KOPT-K1 (cell line): ENCODE measurements around the gene PDCD1.
"Not testable (repeated sequence)": the region's sequence is repeated elsewhere in the genome, so short reads cannot be mapped to it uniquely, and the experiment has no call there.

Experiments used
- H3K27ac ChIP-seq: fragments of 200-600 bp; sonication (generic); 2 replicates; pipeline ENCODE4 v1.5.1; 2016; ENCODE audit warnings: antibody characterized with exemption, mild to moderate bottlenecking, low read depth, low read length; ENCODE audit not compliant: poor library complexity, severe bottlenecking
- H3K36me3 ChIP-seq: fragments of 200-600 bp; sonication (generic); 2 replicates; pipeline ENCODE4 v1.5.1; 2017; ENCODE audit warnings: antibody characterized with exemption, mild to moderate bottlenecking, low read length, moderate library complexity; ENCODE audit not compliant: insufficient read depth
- H3K9me3 ChIP-seq: fragments of 200-600 bp; sonication (generic); 2 replicates; pipeline ENCODE4 v1.5.1; 2017; ENCODE audit warnings: antibody characterized with exemption, low read length, mild to moderate bottlenecking; ENCODE audit not compliant: insufficient read depth, poor library complexity, severe bottlenecking

The PDCD1 gene

DNA sequence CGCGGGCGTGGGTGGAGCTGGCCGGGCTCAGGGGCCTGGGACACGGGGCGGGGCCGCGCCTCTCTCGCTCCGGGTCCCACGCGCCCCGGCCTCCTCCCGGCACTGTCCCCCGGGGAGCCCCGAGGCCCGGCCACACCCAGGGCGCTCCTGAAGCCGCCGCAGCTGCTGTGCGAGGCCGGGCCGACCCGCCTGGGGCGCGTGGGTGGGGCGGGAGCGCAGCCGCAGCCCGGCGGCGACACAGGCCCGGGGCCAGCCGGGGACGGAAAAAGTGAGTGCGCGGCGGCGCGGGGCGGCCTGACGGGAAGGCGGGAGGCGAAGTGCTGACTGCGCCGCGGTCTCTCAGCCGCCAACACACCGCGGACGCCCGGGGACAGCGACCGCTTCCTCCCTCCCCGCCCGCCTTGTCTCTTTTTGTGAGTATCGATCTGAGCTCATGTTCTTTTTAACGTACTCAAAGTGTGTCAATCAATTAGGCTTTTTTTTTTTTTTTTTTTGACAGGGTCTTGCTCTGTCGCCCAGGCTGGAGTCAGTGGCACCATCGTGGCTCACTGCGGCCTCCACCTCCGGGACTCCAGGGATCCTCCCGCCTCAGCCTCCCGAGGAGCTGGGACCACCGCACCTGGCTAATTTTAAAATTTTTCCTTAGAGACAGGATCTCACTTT, 14.5 kb downstream of the PDCD1 start:
- H3K36me3 ChIP-seq = no peaks in the 10 kb centered on the region
- H3K27ac ChIP-seq = peak overlapping the region; percentile 34
- H3K9me3 ChIP-seq = no peaks in the 10 kb centered on the region

DNA sequence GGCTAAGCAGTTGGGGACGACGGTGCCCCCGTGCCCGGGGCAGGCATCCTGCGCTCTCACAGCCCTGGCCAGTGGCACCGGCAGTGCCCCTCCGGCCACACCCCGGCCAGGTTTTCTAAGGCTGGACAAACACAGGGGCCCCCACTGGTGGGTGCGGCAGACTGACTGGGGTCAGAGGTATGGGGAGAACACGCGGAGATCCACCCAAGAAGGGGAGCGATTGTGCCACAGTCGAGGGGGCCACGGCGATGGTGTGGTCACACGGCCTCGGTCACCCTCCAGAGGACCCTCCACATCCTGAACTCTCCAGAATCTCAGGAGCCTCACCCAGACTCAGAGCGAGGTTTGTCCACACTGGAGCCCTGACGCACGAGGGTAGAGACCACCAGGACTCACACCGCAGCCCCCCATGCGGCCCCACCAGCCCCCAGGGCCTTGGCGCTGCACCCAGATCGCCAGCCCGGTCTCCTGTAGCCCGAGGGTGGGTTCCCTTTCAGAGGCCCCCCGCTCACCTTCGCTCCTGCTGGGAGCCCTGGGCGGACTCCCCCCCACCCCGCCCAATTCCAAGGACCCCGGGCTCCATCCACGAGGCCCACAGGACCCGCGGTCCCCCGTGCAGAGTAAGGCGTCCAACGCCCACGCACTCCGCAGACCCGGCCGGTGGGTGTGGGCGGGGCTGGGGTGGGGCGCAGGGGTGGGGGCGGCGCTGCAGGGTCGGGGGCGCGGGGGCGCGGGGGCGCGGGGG, 15.2 kb downstream of the PDCD1 start:
- H3K36me3 ChIP-seq = no peaks in the 10 kb centered on the region
- H3K27ac ChIP-seq = no peak overlapping the region
- H3K9me3 ChIP-seq = no peaks in the 10 kb centered on the region

DNA sequence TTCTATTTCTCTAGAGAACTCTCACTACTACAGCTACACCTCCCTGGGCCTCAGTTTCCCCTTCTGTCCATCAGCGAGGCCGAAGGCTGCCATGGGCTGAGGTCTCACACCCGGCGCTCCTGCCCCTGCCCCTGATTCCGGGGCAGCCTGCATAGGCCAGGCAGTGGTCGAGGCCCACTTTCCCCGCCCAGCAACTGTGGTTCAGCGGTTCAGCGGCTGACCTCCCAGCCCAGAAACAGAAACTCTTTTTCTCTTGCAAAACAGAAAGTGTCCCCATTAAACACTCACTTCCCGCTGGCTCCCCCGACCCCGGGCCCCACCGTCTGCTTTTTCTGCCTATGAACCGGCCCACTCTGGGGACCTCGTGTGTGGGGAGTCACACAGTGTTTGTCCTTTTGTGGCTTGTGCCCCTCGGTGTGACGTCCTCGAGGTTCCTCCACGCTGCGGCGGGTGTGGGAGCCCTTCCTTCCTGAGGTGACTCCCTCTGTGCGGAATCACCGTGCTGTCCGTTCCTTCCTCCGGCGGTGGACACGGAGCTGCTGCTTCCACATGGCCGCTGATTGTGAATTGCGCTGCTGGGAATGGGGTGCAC, 16.0 kb downstream of the PDCD1 start:
- Histone ChIP-seq H3K27ac (no peak overlapping the region), H3K9me3 (no peaks in the 10 kb centered on the region), H3K36me3 (no peaks in the 10 kb centered on the region)

DNA sequence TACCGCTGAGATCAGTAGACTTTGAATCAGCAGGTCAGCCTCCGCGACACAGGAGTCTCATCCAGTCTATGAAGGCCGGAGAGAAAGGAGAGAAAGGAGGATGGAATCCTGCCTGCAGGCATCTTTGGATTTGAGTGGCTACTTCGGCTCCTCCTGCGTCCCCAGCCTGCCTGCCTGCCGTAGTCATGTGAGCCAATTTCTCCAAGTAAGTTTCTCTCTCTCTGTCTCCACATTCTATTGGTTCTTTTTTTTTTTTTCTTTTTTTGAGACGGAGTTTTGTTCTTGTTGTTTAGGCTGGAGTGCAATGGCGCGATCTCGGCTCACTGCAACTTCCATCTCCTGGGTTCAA, 16.7 kb downstream of the PDCD1 start:
- no peaks in the 10 kb centered on the region for H3K36me3 ChIP-seq
- no peaks in the 10 kb centered on the region for H3K9me3 ChIP-seq
- H3K27ac ChIP-seq = no peak overlapping the region

DNA sequence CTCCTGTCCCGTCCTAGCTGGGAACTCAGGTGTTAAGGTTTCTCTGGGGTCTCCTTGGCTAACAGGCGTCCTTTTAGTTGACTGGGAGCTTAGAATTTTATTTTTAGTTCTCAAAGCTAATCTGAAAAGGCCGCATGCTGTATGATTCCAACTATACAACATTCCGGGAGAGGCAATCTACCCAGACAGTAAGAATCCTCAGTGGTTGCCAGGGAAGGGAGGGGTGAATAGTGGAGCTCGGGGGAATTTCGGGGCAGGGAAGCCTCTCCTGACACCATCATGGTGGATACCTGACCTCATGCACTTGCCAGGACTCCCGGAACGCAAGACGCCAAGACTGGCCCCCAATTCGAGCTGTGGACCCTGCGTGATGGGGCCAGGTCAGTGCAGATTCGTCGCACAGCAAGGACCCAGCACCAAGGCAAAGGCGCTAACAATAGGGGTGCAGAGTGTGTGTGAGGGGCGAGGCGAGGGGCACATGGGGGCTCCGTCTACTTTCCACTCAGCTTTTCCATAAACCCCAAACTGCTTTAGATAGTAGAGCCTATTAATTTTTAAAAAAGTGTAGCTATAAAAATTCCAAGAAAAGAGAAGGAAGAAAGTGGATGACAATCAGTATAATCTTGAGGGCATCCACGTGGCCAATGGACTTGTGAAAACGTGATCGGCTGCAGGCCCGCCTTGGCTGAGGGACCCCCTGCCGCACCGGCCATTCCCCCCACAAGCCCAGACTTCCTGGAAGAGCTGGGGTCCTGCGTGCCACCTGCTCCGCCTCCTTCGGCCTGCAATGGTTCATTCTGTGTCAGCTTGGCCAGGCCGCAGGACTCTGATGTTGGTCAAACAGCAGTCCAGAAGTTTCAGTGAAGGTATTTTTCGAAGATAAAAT, 17.3 kb downstream of the PDCD1 start:
- Histone ChIP-seq H3K9me3 (no peaks in the 10 kb centered on the region), H3K27ac (no peak overlapping the region), H3K36me3 (no peaks in the 10 kb centered on the region)

DNA sequence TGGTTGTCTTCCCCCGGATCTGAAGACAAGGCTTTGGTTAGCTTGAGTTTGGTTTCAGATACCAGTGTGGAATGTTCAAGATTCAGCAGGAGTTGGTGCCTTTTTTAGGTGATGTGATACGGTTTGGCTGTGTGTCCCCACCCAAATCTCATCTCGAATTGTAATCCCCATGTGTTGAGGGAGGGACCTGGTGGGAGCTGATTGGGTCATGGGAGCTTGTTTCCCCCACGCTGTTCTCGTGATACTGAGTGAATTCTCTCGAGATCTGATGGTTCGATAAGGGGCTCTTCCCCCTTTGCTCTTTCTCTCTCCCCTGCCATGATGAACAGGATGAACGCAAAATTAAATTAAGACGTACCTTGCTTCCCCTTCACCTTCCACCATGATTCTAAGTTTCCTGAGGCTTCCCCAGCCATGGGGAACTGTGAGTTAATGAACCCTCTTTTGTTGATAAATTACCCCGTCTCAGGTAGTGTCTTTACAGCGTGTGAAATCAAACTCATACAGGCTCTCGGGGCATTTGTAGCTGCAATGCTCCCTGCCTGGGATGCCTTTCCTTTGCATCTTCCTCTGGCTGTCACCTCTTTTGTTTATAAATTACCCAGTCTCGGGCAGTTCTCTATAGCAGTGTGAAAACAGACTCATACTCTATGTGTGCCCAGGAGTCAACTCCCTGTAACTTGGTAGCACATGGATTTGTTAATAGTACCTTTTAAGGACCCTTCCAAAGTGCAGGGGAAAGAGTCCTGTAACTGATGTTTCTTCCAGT, 21.3 kb downstream of the PDCD1 start:
- no peaks in the 10 kb centered on the region for H3K36me3 ChIP-seq
- H3K27ac ChIP-seq = no peak overlapping the region
- no peaks in the 10 kb centered on the region for H3K9me3 ChIP-seq

DNA sequence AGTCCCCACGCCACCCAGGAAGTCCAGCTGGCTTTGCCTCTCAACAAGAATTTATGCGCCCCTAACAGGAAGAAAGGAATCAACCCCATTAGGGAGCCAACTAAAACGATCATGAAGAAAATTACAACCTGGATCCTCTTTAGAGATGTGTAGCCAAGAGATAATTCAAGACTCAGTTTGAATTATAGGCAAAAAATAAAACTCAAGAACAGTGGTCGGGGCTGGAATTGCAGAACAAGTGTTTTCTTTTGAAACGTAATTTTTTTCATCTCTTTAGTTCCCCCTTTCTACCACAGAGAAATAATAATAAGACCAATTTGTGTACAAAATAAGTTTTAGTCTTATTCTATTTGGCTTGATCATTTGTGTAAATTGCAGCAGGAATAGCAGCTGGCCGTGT, 22.4 kb downstream of the PDCD1 start:
- no peaks in the 10 kb centered on the region for H3K36me3 ChIP-seq
- no peak overlapping the region for H3K27ac ChIP-seq
- H3K9me3 ChIP-seq = no peaks in the 10 kb centered on the region

DNA sequence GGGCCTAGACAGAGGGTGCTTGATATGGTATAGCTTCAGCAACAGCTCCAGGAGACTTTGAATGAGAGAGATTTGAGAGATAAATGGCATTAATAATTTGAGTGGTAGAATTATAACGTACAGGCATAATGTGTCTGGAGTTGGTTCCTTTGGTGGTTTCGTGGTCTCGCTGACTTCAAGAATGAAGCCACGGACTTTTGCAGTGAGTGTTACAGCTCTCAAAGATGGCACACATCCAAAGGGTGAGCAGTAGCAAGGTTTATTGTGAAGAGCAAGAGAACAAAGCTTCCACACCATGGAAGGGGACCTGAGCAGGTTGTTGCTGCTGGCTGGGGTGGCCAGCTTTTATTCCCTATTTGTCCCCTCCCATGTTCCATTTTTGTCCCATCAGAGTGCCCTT, 23.1 kb downstream of the PDCD1 start:
- H3K36me3 ChIP-seq = no peaks in the 10 kb centered on the region
- no peak overlapping the region for H3K27ac ChIP-seq
- no peaks in the 10 kb centered on the region for H3K9me3 ChIP-seq

DNA sequence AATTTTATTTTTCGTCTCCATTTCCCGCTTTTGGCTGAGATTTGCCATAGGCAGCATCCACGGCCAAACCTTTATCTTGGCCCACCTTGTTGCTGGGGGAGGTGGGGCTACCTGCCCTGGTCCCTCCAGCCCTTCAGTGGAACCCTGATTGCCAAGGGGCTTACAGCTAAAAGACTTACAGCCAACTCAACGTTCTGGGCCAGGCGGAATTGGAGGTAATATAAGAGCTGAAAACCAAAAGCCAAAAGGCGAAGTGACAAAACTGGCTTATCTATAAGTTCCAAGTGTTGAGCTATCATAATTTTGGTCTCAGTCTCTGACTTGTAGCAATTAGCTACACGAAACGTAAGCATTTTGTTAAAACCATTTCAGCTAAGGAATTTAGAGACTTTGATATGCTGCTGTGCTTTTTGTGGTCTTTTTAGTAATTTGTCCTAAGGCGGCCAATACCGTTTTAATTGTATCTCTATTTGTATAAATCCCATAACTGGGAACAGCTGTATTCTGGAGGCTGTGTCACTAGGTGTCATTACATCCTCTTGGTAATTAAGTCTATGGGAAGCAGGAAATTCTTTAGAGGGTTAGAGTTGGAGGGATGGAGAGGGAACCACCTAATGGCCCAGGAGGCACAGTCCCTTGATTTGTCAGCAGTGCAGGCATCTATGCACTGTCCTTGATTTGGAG, 24.0 kb downstream of the PDCD1 start:
- Histone ChIP-seq H3K36me3 (no peaks in the 10 kb centered on the region), H3K9me3 (no peaks in the 10 kb centered on the region), H3K27ac (no peak overlapping the region)

DNA sequence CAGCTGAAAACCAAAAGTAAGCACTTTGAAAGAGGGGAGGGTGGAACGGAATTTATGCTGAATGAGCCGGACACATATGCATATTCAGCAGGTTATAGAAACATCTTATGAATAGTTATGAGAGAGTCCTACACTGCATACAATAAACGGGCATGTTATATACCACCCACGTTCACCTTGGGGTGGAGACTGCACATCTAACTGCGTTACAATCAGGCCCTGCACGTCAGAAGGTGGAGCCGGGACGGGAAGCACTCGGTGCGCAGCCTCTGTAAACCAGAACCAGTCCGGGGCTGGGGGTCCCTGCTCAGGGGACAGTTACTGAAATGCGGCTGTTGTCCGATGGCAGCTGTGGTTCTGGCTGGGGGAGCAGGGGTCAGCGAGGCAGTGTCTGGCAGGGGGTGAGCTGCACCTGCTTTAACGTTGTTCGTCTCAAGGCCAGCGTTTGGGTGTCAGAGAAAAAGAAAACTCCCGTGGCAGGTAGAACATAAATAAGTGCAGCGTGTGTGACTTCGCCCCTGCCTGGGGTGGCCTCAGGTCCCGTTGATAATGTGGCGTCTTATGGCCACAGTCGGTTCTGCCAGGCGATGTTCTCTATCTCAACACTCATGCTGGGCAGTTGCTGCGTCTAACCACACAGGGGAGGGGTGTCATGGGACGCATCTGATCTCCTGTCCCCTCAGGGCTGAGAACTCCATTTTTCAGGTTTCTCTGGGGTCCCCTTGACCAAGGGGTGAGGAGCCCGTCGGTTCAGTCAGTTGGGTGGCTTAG, 24.8 kb downstream of the PDCD1 start:
- not testable (repeated sequence) for H3K9me3 ChIP-seq, H3K27ac ChIP-seq, H3K36me3 ChIP-seq

DNA sequence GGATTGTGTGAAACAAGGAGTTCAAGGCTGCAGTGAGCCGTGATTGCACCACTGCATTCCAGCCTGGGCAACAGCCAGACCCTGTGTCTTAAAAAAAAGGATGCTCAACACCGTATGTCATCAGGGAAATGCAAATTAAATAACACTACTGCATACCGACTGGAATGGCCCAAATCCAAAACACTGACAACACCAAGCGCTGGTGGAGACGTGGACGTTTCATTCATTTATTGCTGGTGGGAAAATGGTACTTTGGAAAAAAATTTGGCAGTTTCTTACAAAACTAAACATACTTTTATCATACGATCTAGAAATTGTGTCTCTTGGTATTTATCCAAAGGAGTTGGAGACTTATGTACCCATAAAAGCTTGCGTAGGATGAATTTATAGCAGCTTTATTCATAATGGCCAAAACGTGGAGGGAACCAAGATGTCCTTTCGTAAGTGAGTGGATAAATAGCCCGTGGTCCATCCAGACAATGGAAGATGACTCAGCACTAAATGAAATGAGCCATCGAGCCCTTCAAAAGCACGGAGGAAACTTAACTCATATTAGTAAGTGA, 25.5 kb downstream of the PDCD1 start:
- Histone ChIP-seq H3K9me3 (peaks cover 2% of the 10 kb centered on the region), H3K27ac (no peak overlapping the region), H3K36me3 (no peaks in the 10 kb centered on the region)

DNA sequence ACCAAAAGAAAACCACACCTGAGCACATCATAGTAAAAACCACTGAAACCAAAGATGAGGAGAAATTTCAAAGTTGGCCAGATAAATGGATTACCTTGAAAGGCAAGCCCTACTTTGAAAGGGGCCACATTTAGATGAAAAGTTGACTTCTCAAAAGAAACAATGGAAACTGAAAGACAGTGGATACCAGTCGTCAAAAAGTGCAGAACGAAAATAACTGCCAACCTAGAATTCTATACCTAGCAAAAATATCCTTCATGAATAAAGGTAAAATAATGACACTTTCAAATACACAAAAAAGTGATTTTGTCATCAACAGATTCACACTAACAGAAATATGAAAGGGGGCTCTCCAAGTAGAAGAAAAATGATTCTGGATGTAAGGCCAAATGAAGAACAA, 31.3 kb downstream of the PDCD1 start:
- Histone ChIP-seq H3K27ac (no peak overlapping the region), H3K9me3 (peaks cover 26% of the 10 kb centered on the region)

More for the DNA sequence above, 31.3 kb downstream of the PDCD1 start:
- no peaks in the 10 kb centered on the region for H3K36me3 ChIP-seq
